Glutamatergic neuron (in vitro differentiated cells): ENCODE results near the gene PMPCA. TPM values are rescaled to one million over a fixed set of nuclear protein-coding genes. Genes with fewer than 3 reads are reported as not detected.

ENCODE experiments used
- DNase-seq: peaks from one replicate; pipeline ENCODE4 v3.0.0; 2022
- H3K27ac Mint-ChIP-seq: one replicate; pipeline ENCODE4 v1.8.0; 2020; ENCODE audit warnings: mild to moderate bottlenecking, mixed read lengths, inconsistent platforms; ENCODE audit not compliant: unreplicated experiment
- H3K27me3 Mint-ChIP-seq: one replicate; pipeline ENCODE4 v1.8.0; 2020; ENCODE audit warnings: mild to moderate bottlenecking, moderate library complexity, mixed read lengths, inconsistent platforms; ENCODE audit not compliant: unreplicated experiment
- H3K36me3 Mint-ChIP-seq: one replicate; pipeline ENCODE4 v1.8.0; 2020; ENCODE audit warnings: mild to moderate bottlenecking, mixed read lengths, inconsistent platforms; ENCODE audit not compliant: unreplicated experiment
- H3K4me1 Mint-ChIP-seq: one replicate; pipeline ENCODE4 v1.8.0; 2020; ENCODE audit warnings: mild to moderate bottlenecking, low read depth, mixed read lengths, inconsistent platforms; ENCODE audit not compliant: unreplicated experiment
- H3K4me3 Mint-ChIP-seq: one replicate; pipeline ENCODE4 v1.8.0; 2020; ENCODE audit warnings: mild to moderate bottlenecking, mixed read lengths, inconsistent platforms; ENCODE audit not compliant: unreplicated experiment
- H3K9me3 Mint-ChIP-seq: one replicate; pipeline ENCODE4 v1.8.0; 2020; ENCODE audit warnings: mild to moderate bottlenecking, moderate library complexity, mixed read lengths, inconsistent platforms; ENCODE audit not compliant: unreplicated experiment
- total RNA-seq: library from RNA; stranded (reverse); fragmentation: NEBNext Ultra II Directional; extraction: Animal tissue kit (Norgen Biotek cat#: 25700); gene quantifications from one replicate; pipeline ENCODE4 v1.2.1, GENCODE V29; 2021; ENCODE audit not compliant: unreplicated experiment
- TF ChIP-seq, protein P1 (sequence below): fragments of 200-600 bp; sonication (generic); IDR thresholded peaks from one replicate; pipeline ENCODE4 v1.5.0; 2021; ENCODE audit not compliant: partially characterized antibody, unreplicated experiment

PMPCA gene
- total RNA-seq, 1 donor from 2014 or later, result 69.0 TPM

DNA sequence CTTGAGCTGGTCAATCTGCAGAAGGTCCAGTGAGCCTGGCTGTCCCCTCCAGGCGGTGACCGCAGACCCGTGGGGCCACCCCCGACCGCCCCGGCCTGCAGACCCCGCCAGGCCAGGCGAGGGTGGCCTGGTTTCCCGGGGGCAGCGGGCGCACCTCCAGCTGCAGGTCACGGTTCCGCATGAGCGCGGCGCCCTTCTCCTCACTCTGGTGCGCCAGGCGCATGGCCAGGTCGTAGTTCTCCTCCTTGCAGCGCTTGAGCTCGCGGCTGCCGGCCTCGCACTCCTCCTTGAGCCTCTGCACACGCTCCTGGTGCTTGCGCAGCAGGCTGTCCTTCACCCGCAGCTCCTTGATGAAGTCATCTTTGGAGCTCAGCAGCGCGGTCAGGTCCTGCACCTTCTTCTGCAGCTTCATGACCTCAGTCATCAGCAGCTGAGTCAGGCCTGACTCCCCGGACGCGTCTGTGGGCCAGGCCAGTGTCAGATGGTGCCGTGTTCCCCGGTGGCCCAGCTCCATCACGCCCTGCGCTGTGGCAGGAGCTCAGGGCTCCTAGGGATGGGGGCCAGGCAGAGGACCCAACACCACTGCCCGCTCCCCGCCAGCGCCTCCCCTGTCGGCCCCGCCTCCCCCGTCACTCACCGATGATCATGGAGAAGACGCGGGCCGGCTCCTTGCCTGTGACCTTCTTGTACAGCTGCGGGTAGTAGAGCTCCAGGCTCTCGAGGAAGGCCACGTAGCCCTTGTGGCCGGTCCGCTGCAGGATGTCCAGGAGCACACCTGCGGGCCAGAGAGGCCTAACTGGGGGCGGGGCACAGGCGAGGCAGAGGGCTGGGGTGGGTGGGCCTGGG lies 39.5 kb upstream of the PMPCA start:
- H3K36me3 Mint-ChIP-seq, result no peaks in the 10 kb centered on the region
- no peak for DNase-seq
- TF ChIP-seq, protein P1, sequence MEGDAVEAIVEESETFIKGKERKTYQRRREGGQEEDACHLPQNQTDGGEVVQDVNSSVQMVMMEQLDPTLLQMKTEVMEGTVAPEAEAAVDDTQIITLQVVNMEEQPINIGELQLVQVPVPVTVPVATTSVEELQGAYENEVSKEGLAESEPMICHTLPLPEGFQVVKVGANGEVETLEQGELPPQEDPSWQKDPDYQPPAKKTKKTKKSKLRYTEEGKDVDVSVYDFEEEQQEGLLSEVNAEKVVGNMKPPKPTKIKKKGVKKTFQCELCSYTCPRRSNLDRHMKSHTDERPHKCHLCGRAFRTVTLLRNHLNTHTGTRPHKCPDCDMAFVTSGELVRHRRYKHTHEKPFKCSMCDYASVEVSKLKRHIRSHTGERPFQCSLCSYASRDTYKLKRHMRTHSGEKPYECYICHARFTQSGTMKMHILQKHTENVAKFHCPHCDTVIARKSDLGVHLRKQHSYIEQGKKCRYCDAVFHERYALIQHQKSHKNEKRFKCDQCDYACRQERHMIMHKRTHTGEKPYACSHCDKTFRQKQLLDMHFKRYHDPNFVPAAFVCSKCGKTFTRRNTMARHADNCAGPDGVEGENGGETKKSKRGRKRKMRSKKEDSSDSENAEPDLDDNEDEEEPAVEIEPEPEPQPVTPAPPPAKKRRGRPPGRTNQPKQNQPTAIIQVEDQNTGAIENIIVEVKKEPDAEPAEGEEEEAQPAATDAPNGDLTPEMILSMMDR, result no peak
- peaks cover 10% of the 10 kb centered on the region for H3K27me3 Mint-ChIP-seq
- H3K4me1 Mint-ChIP-seq, result peaks cover 18% of the 10 kb centered on the region
- no peak overlapping the region for H3K4me3 Mint-ChIP-seq
- peaks cover 3% of the 10 kb centered on the region for H3K9me3 Mint-ChIP-seq
- no peak overlapping the region for H3K27ac Mint-ChIP-seq

DNA sequence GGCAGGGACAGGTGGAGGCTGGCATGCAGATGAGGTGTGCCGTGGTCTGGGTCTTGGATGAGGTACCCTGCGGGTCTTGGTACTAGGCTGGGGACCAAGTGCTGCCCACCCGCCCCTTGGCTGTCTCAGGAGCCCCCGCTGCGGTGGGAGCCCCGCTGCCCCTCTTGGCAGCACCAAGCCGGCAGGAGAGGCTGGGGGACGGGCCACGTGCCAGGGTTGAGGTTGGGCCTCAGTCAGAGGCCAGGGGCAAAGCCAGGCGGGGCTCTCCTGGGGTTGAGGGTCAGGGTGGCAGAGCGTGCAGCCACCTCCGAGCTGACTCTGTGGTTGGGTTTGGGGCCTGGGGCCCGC lies 39.0 kb upstream of the PMPCA start:
- Mint-ChIP-seq H3K27ac (no peak overlapping the region), H3K27me3 (peaks cover 10% of the 10 kb centered on the region), H3K4me1 (peaks cover 18% of the 10 kb centered on the region)

DNA sequence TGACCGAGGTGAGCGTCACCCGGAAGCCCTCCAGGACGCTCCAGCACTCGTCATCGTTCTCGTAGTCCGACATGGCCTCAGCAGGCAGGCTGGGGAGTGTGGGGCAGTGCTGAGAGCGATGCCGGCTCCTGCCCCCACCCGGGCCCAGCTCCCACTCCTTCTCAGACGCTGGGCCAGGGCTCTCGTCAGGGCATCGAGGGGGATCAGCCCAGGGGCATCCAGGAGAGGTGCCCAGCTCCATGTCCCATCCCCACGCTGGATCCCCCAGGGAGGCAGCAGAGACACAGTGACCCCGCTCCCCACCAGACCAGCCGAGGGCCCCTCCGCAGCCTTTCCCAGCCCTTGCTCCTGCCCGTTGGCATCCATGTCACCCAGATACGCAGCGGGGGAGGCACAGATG lies 38.5 kb upstream of the PMPCA start:
- TF ChIP-seq, protein P1, result no peak
- Mint-ChIP-seq H3K27me3 (peaks cover 10% of the 10 kb centered on the region), H3K27ac (no peak overlapping the region), H3K4me1 (peaks cover 18% of the 10 kb centered on the region), H3K9me3 (peaks cover 3% of the 10 kb centered on the region), H3K4me3 (no peak overlapping the region), H3K36me3 (no peaks in the 10 kb centered on the region)
- no peak for DNase-seq

More for the DNA sequence above, 39.0 kb upstream of the PMPCA start:
- Mint-ChIP-seq H3K4me3 (no peak overlapping the region), H3K9me3 (peaks cover 3% of the 10 kb centered on the region), H3K36me3 (no peaks in the 10 kb centered on the region)
- TF ChIP-seq, protein P1, result no peak
- DNase-seq, result no peak

DNA sequence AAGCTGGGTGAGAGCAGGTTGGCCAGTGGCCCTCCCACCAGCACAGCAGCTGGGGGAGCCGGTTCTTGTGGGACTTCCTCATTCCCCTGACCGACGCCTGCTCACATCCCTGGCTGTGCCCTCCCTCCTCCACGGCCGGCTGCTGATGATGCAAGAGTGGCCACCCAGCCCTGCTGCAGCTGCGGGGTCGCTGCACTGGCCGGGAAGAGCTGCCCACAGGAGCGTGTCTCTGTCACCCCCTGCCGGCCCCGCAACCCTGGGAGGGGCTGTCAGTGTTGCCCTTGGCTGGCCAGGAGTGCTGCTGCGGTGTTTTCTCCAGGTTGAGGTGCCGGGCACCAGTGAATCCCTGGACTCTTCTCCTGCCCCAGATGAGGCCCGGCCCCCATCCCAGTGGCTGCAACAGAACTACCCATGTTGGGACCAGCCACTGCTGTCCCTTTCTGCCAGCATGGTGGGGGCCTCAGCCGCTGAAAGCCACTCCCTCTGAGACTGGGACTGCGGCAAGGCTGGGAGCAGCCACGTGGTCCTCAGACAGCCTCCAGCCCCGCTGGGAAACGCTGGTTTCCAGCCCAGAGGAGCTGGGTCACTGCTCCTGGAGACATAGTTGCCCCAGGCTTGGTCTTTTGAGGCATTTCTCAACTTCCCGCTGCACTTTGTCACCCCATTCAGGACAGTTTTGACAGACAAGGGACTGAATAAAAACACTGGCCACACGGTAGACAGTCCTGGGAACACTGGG lies 37.7 kb upstream of the PMPCA start:
- DNase-seq, result peak; percentile 69
- Mint-ChIP-seq H3K9me3 (peaks cover 3% of the 10 kb centered on the region), H3K27me3 (peaks cover 10% of the 10 kb centered on the region), H3K27ac (peak overlapping the region; percentile 81), H3K4me1 (peaks cover 18% of the 10 kb centered on the region), H3K4me3 (peak overlapping the region; percentile 18), H3K36me3 (no peaks in the 10 kb centered on the region)
- TF ChIP-seq, protein P1, result no peak
